T-helper 2 cell (primary cell): ENCODE results near the gene CLDN22.
A peak's percentile ranks its signal among the peaks of the same experiment; 100 is the strongest.
"Not testable (repeated sequence)": the region's sequence is repeated elsewhere in the genome, so short reads cannot be mapped to it uniquely, and the experiment has no call there.

Source experiments
- DNase-seq, 5 experiments: peaks; one replicate each; pipeline versions ENCODE4 v3.0.0 to v3.0.0-alpha.2; 2012 to 2022

Gene CLDN22

GRCh38 chr4:183345261-183345660 is 25.2 kb upstream of the CLDN22 start:
- no peak for DNase-seq

- no peak for DNase-seq
Observed at GRCh38 chr4:183344523-183345255, 24.6 kb upstream of the CLDN22 start.

- no peak for DNase-seq
Observed at GRCh38 chr4:183343730-183344129, 23.7 kb upstream of the CLDN22 start.

- DNase-seq = no peak
Observed at GRCh38 chr4:183342541-183343533, 22.8 kb upstream of the CLDN22 start.

DNA sequence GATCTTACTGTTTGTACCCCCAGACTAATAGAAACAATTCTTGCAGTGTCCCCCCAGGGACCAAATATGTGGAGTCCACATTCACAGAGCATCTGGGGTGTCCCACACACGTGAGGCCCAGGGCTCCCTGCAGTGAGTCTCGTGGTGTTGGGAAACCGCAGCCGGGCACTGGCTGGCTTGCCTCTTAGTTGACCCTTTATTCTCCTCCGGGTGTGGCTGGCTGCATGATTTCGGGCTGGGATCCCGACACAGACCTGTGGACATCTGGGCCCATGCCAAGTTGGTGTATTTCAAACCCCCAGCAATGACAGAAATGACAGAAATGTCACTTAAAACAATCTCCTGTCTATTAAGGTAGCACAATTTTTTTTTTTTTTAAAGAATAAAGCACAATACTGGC is 17.8 kb upstream of the CLDN22 start:
- DNase-seq = no peak

- no peak for DNase-seq
Observed at GRCh38 chr4:183337349-183337748, 17.3 kb upstream of the CLDN22 start.

- no peak for DNase-seq
Observed at GRCh38 chr4:183335369-183335940, 15.4 kb upstream of the CLDN22 start.

DNA sequence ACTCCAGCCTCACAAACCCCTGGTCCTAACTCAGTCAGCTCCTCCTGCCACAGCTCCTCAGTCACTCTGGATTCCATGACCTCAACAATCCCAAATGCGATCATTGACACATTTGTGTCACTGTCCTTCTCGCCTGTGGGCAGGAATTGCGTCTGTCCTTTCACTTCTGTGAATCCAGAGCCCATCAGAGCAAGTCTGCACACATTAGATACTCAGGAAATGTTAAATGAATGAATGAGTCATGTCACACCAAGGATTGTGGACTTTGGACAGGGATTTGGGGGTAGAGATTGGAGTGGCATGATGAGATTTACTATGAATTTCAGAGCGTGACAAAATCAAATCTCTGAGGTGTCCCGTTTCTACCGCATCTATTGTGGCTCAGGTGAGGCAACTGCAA is 13.9 kb upstream of the CLDN22 start:
- DNase-seq = no peak

DNA sequence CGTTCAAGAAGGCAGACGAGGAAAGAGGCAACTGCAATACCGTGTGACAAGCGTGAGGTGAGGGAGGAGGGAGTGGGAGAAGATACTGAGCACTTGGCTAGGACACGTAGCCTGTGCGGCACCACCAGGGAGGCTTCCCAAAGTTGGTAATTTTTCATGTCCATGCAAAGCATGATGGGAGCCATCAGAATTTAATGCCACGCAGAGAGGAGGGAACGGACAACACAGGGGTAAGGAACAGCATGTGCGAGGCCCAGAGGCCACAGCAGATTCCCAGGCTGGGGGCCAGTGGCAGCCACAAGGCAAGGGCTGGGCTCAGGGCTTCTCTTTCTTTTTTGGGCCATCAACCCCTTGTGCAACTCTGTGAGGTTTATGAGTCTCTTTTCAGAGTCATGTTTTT is 13.1 kb upstream of the CLDN22 start:
- no peak for DNase-seq

DNA sequence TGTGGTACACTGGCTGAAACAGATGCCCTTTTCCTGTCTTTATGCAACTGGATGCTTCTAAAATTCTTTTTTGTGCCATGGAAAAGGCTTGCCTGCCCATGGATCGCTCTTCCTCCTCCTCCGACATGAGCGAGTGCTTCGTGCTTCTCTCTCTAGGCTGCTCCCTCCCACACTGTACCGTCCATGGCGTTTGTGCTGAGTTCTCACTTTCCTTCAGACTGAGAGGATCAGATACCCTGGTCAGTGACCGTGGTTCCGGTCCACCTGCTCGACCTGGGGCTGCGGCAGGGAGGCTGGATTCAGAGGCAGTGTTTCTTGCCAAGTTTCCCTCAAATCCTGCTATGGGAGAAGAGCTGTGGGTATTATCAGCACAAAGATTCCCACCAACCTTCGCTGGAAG is 12.4 kb upstream of the CLDN22 start:
- no peak for DNase-seq

- no peak for DNase-seq
Observed at GRCh38 chr4:183330841-183331240, 10.8 kb upstream of the CLDN22 start.

GRCh38 chr4:183329954-183330742 is 10.1 kb upstream of the CLDN22 start:
- DNase-seq = no peak

GRCh38 chr4:183329244-183329643 is 9.2 kb upstream of the CLDN22 start:
- DNase-seq = no peak

DNA sequence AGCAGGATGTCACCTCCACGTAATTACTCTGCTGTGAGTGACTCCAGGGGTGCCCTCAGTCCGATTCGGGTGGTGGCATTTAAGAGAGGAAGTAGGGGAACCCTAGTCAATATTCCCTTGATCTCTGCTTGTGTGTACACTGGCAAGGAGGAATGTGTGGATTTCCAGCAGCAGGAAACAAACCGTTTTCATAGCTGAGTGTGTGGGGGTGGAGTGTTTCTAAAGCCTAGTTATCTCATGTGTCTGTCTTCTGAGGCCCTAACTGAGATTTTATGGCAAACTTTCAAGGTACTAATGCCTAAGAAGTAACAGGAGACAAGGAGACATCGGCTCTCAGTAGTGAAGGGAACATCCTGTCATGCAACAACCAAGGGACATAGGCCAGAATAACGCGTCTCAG is 8.8 kb upstream of the CLDN22 start:
- no peak for DNase-seq

GRCh38 chr4:183327827-183328226 is 7.8 kb upstream of the CLDN22 start:
- no peak for DNase-seq

- no peak for DNase-seq
Observed at GRCh38 chr4:183326853-183327252, 6.8 kb upstream of the CLDN22 start.

DNA sequence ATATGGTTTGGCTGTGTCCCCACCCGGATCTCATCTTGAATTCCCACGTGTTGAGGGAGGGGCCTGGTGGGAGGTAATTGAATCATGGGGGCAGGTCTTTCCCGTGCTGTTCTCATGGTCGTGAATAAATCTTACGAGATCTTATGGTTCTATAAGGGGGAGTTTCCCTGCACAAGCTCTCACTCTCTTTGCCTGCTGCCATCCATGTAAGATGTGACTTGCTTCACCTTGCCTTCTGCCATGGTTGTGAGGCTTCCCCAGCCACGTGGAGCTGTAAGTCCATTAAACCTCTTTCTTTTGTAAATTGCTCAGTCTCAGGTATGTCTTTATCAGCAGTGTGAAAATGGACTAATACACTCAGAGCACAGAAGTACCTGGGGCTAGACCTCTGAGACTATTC is 6.3 kb upstream of the CLDN22 start:
- DNase-seq = not testable (repeated sequence)

DNA sequence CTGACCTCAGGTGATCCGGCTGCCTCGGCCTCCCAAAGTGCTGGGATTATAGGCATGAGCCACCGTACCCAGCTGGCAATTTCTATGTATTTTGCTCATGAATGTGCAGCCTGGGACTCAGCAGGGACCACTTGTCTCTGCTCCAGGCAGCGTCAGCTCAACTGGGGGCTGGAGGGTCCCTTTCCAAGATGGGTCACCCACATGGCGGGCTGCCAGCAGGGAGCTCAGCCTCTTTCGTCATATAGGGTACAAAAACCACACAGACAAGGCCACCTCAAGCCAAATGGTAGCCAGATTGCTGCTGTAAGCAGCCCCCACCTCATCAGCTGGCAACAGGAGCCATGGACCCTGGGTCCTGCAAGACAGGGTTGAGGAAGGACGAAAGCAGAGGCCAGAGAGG is 4.5 kb upstream of the CLDN22 start:
- no peak for DNase-seq

DNA sequence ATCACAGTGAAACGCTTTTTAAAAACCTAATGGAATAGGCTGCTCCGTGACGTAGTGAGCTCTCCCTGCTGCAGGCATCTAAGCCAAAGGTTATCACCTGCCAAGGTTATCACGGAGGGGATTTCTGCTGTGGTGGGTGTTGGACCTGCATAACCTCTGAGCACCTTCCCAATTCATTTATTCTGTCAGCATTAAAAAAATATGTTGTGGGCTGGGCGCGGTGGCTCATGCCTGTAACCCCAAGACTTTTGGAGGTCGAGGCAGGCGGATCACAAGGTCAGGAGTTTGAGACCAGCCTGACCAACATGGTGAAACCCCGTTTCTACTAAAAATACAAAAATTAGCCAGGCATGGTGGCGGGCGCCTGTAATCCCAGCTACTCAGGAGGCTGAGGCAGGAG is 4.0 kb upstream of the CLDN22 start:
- DNase-seq = not testable (repeated sequence)

DNA sequence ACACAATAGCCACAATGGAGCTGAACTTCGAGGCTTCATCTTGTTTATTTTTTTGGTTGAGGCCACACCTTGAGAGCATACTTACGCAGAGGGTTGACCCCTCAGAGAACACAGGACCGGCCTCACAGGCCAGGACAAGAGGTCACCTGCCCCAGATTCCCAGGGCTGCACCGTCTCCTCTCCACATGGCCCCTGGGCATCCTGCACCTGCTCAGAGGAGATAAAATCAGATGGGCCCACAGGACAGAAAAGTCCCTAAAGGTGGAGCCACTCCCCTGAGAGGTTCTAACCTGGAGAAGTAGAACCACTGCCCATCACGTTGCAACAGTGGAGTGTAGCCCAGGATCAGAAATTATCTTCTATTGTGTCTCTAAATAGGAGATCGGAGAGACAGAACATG is 3.2 kb upstream of the CLDN22 start:
- no peak for DNase-seq

- no peak for DNase-seq
Observed at GRCh38 chr4:183322326-183322725, 2.2 kb upstream of the CLDN22 start, which contains the start of gene CLDN24. TSS of gene CLDN24 (minus strand) at chr4:183322426. CDS start at chr4:183322426, 0 bp downstream.

GRCh38 chr4:183321516-183321915 is 1.4 kb upstream of the CLDN22 start:
- DNase-seq = no peak

GRCh38 chr4:183321079-183321478 is 1.0 kb upstream of the CLDN22 start:
- peak in 1 of 5 experiments; percentile 60 for DNase-seq
